MG63 (cell line): ENCODE measurements around the gene PCCB. TPM values are rescaled to one million over a fixed set of nuclear protein-coding genes. Genes with fewer than 3 reads are reported as not detected.
A peak's percentile ranks its signal among the peaks of the same experiment; 100 is the strongest.
"Not testable (repeated sequence)": the region's sequence is repeated elsewhere in the genome, so short reads cannot be mapped to it uniquely, and the experiment has no call there.

ENCODE experiments used
- DNase-seq: peaks from one replicate; pipeline ENCODE4 v3.0.0-alpha.2; 2020
- H3K27me3 ChIP-seq: fragments of 250-450 bp; sonication (Bioruptor Pico); 2 replicates; pipeline ENCODE4 v1.5.1; 2020; ENCODE audit warnings: mild to moderate bottlenecking, moderate library complexity
- H3K36me3 ChIP-seq: fragments of 250-450 bp; sonication (Bioruptor Pico); 2 replicates; pipeline ENCODE4 v1.5.1; 2020; ENCODE audit warnings: mild to moderate bottlenecking, moderate library complexity
- H3K4me3 ChIP-seq: fragments of 250-450 bp; sonication (Bioruptor Pico); 2 replicates; pipeline ENCODE4 v1.5.1; 2020; ENCODE audit warnings: mild to moderate bottlenecking, moderate library complexity
- H3K9me3 ChIP-seq: fragments of 250-450 bp; sonication (Bioruptor Pico); 2 replicates; pipeline ENCODE4 v1.5.1; 2020; ENCODE audit warnings: mild to moderate bottlenecking, moderate library complexity
- total RNA-seq: library from RNA; depleted of rRNA; stranded (reverse); fragments of >200 nt; shearing (Covaris generic); gene quantifications from 2 replicates; pipeline ENCODE4 v1.2.3, GENCODE V29; 2014; ENCODE audit warnings: low replicate concordance; rRNA removed

The PCCB gene
- total RNA-seq, 1 experiment from 2014 or later, result 156 TPM

DNA sequence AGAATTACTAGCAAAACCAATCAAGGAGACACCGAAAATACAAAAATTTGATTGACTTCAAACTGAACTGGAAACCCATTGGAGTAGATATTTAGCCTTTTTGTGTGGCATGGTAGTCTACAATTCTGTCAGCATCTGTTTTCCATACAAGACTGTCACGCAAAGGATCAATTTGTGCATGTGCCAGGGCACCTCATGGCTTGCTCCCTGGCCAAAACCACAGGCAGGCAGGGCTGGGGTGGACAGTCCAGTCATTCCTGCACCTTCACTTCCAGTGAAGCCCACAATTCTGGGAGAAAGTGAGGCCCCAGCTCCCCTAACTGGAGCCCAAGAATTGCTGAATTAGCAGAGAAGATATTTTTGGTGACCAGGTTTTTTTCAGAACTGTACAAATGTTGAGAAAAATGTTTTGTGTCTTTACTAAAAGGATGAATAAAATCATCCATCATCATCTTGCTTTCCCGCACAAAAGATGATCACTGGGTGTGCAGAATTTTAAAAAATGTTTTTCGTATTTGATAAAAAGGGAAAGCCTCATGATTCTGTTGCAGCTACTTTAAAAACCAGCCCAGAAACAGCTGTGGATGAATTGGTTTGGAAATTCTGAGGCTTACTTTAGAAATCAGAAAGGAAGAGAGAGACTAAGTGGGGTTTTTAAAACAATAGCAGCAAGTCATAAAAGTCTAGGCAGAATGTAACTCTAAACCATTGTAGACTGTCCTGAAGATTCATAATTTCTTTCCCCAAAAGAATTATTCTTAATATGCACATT is 86.4 kb downstream of the PCCB start:
- no peaks in the 10 kb centered on the region for H3K9me3 ChIP-seq
- no peaks in the 10 kb centered on the region for H3K27me3 ChIP-seq
- peak; percentile 28 for DNase-seq
- H3K4me3 ChIP-seq, result no peak overlapping the region
- H3K36me3 ChIP-seq, result peaks cover 68% of the 10 kb centered on the region

DNA sequence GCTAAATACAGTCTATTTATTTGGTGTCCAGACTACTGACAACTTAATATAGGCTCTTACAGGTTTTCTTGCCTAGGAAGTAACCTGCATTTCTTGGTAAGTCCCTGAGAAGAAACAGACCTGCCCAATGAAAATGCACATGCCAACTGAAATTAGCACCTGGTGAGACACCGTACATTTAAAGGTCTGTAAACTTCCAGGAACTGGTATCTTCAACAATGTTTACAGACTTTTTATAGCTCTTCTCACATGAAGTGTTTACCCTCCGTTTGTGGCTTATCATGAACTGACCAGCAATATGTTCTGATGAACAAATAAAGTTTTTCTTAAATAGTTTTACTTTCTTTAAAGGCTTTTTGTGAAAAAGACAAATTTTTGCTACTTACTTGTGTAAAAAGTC is 93.3 kb downstream of the PCCB start:
- Histone ChIP-seq H3K36me3 (peaks cover 61% of the 10 kb centered on the region), H3K4me3 (no peak overlapping the region), H3K9me3 (no peaks in the 10 kb centered on the region), H3K27me3 (no peaks in the 10 kb centered on the region)
- no peak for DNase-seq

DNA sequence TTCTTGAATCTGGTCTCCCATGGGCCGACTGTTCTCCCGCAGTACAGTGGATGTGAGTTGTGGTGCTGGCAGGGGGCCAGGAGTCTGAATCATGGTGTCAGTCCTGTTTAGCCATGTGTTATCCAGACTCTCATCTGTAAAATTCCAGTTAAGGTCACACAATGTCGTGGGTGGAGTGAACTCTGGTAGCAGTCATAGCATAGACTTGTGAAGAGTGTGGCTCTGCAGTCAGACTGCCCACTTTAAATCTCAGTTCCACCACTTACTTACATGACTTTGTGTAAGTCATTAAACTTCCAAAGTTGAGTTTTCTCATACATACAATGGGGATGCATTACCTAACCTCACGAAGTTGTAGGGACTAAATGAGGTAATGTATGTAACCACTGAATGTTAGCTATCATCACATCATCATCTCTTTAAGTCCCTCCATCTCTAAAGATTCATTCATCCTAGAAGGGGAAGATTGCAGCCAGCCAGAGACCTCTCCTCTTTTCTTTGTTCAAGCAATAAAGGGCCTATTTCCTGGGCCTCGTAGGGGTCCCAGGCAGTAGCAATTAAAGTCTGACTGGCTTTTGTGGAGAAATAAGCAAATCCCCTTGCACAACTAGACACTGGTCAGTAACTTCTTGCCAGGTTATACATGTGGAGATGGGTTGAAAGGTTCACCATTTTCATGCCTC is 93.9 kb downstream of the PCCB start:
- Histone ChIP-seq H3K27me3 (no peaks in the 10 kb centered on the region), H3K4me3 (no peak overlapping the region), H3K9me3 (no peaks in the 10 kb centered on the region), H3K36me3 (peaks cover 61% of the 10 kb centered on the region)
- DNase-seq, result peak; percentile 81

DNA sequence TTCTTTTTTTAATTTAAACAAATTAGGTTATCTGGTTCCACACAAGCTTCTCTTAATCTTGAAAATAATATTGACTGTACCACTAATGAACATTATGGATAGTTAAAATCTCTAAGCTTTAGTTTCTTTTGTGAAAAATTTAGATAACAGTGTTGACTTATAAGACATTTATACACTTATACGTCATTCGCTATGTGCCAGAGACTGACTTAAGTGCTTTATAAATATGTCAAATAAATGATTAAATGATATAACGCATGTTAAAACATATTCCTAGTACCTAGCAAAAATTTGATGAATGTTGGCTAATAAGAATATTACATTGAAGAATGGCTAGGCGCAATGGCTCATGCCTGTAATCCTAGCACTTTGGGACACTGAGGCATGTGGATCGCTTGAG is 96.3 kb downstream of the PCCB start:
- Histone ChIP-seq H3K27me3 (no peaks in the 10 kb centered on the region), H3K9me3 (no peaks in the 10 kb centered on the region), H3K36me3 (peaks cover 42% of the 10 kb centered on the region), H3K4me3 (no peak overlapping the region)
- no peak for DNase-seq

DNA sequence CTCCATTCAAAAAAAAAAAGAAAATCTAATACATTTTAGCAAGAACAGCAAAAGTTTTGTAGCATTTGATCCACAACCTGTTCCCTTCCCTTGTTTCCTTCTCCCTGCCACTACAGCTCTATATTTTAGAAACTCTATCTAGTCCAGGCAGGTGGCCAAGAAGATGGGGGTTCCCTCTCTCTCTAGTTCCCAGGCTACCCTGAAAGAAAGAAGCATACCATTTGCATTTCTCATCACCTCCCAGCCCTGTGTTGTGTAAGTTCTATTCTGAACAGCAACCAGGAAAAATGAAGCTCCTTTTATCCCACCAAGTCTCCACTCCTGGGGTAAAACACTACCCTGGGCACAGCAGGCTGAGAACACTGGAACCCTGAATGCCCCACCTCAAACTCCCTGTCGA is 100.0 kb downstream of the PCCB start:
- Histone ChIP-seq H3K9me3 (no peaks in the 10 kb centered on the region), H3K36me3 (peaks cover 20% of the 10 kb centered on the region), H3K4me3 (no peak overlapping the region), H3K27me3 (no peaks in the 10 kb centered on the region)
- DNase-seq, result peak; percentile 63

DNA sequence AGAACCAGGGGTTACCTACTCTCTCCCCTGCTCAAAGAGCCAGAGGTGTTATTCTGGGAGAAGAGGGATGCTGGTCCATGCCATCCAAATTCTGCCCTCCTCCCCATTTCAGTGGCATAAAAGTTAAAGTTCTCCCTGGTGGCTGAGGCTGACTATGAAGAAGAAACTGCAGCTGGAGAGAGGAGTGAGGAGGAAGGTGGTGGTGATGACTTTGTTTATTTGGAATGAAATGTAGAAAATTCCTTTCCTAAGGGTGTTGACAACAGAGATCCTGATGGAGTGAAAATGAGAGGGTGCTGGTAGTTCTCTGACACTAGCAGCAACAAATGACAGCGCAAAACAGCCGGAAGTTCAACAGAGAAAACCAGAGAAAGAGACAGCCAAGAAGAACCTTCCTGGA is 100.4 kb downstream of the PCCB start:
- H3K27me3 ChIP-seq, result no peaks in the 10 kb centered on the region
- peaks cover 19% of the 10 kb centered on the region for H3K36me3 ChIP-seq
- DNase-seq, result no peak
- H3K4me3 ChIP-seq, result no peak overlapping the region
- H3K9me3 ChIP-seq, result no peaks in the 10 kb centered on the region

DNA sequence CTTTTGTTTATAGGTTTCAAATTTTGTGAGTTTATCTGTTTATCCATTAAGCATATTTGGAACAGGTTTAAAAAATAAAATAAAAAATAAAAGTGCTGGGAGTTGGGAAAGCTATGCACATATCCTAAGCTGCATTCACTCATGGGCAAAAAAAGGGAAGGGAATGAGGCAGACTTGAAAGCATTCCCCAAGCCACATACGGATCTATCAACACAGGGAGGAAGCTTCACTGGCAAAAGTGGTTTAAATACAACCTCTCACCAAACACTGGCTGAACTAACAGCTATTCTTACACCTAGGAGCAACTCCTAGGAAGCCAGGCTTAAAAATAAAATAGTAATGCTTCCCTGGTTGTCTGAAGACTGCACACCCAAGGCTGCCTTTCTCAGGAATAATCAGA is 101.2 kb downstream of the PCCB start:
- H3K36me3 ChIP-seq, result peaks cover 15% of the 10 kb centered on the region
- H3K9me3 ChIP-seq, result no peaks in the 10 kb centered on the region
- no peak for DNase-seq
- no peaks in the 10 kb centered on the region for H3K27me3 ChIP-seq
- H3K4me3 ChIP-seq, result no peak overlapping the region

DNA sequence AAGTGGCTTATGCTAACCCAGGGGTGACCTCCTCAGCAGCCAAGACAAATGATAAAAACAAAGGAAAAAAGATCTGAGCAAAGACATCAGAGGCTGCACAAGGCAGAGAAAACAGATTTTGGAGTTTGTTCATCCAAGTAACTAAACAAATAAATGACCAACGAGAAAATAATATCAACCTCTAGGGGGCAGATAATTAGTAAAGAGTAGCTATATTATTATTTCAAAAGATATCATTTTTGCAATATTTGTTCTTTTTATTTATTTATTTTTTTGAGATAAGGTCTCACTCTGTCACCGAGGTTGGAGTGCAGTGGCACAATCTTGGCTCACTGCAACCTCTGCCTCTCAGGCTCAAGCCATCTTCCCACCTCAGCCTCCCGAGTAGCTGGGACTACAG is 101.8 kb downstream of the PCCB start:
- Histone ChIP-seq H3K36me3 (peaks cover 15% of the 10 kb centered on the region), H3K27me3 (no peaks in the 10 kb centered on the region), H3K9me3 (no peaks in the 10 kb centered on the region), H3K4me3 (no peak overlapping the region)
- no peak for DNase-seq

DNA sequence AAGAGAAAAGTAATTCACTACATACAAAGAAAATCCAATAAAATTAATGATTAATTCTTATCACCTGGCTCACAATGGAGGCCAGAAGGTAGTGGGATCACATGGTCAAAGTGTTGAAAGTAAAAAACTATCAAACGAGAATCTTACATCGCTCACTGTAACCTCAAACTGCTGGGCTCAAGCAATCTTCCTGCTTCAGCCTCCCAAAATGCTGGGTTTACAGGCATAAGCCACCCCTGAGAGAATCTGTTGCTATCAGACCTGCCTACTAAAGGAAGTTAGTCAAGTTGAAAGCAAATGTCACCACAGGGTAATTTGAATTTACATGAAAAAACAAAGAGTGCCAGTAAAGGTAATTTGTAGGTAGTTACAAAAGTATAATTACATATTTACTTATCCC is 103.3 kb downstream of the PCCB start:
- Histone ChIP-seq H3K9me3 (no peaks in the 10 kb centered on the region), H3K27me3 (no peaks in the 10 kb centered on the region), H3K4me3 (no peak overlapping the region), H3K36me3 (peaks cover 14% of the 10 kb centered on the region)
- no peak for DNase-seq

DNA sequence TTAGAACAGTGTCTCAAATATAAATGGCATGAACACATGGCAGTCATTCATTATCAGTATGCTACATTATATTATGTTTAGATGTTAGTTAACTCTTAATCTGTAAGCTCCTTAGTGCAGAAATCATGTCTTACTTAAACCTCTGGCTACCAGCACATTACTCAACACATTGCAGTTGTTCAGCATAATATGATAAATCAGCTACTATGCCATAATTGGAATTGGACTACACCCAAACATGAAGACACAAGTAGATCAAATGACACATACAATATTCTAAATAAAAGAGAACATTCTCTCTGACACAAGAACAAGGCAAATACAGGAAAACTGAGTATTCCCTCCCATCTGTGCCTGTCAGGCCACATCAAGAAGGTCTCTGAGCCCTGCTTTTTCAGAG is 116.1 kb downstream of the PCCB start:
- no peak for DNase-seq
- no peaks in the 10 kb centered on the region for H3K27me3 ChIP-seq
- H3K4me3 ChIP-seq, result no peak overlapping the region
- peaks cover 17% of the 10 kb centered on the region for H3K36me3 ChIP-seq
- no peaks in the 10 kb centered on the region for H3K9me3 ChIP-seq

DNA sequence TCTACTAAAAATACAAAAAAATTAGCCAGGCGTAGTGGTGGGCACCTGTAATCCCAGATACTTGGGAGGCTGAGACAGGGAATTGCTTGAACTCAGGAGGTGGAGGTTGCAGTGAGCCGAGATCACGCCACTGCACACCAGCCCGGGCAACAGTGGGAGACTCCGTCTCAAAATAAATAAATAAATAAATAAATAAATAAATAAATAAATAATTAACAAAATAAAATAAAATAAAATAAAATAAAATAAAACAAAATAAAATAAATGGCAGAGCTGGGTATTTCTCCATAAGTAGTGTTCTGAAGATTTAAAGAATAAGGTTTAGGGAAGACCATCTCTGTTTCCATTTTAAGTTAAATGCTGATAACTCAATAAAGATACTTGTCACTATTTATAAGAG is 125.7 kb downstream of the PCCB start:
- not testable (repeated sequence) for H3K27me3 ChIP-seq, DNase-seq, H3K4me3 ChIP-seq, H3K9me3 ChIP-seq
- H3K36me3 ChIP-seq, result peaks cover 35% of the 10 kb centered on the region

DNA sequence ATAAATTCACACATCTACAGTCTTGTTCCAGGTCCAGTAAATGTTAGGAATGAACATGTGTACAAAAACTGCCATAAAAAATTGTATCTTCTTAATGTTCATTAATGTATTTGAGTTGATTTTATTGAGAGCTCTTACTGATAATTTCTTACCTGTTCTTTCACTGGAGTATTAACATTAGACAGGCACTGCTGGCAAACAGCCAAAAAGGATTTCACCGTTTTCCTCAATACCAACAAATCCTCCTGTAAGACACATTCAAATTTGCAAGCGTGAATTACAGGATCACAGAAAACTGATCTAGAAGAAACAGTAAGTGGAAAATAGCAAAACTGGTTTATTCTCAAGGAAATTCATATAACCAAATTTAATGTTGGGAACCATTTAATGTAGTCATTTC is 127.4 kb downstream of the PCCB start:
- no peak overlapping the region for H3K4me3 ChIP-seq
- no peaks in the 10 kb centered on the region for H3K27me3 ChIP-seq
- H3K36me3 ChIP-seq, result peaks cover 34% of the 10 kb centered on the region
- no peak for DNase-seq
- H3K9me3 ChIP-seq, result no peaks in the 10 kb centered on the region

DNA sequence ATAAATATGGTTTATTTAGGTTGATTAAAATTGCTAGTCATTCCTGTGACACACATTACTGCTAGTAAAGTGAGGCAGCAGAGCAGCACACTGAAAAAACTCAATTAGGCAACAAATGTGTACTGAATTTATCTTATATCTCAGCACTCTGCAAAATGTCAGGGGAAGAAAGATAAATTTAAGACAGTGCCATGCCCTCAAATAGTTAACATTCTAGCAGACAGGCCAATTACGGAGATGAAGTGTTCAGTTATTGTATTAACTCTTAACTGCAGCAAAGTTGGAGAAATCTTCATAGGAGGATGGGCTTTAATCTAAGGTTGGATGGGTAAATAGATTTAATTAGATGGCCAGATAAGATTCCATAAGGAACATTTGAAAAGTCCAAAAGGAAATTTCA is 127.9 kb downstream of the PCCB start:
- peaks cover 33% of the 10 kb centered on the region for H3K36me3 ChIP-seq
- no peak overlapping the region for H3K4me3 ChIP-seq
- no peak for DNase-seq
- no peaks in the 10 kb centered on the region for H3K9me3 ChIP-seq
- no peaks in the 10 kb centered on the region for H3K27me3 ChIP-seq

Other genes with a start within 250 kb of the PCCB start
- gene MSL2, start 54.0 kb upstream of the PCCB start, total RNA-seq, result 19.0 and 26.0 TPM in 2 replicates